HEK293 (cell line): Measurements from ENCODE around the gene CSF3R.
A peak's percentile ranks its signal among the peaks of the same experiment; 100 is the strongest.

Experiments used
- CTCF ChIA-PET: fragments of 350-600 bp; formaldehyde crosslinking; extraction: SDS; loops from one replicate; lab custom pipeline; 2021; ENCODE audit warnings: antibody characterized with exemption; lab: Yijun Ruan, JAX
- POLR2A ChIA-PET: fragments of 300-600 bp; formaldehyde crosslinking; extraction: SDS; loops from one replicate; lab custom pipeline; 2020; ENCODE audit warnings: antibody characterized with exemption, inconsistent platforms; lab: Yijun Ruan, JAX
- H3K27ac ChIP-seq: fragments of 200-500 bp; sonication (Bioruptor generic); 2 replicates; pipeline ENCODE4 v1.5.1; 2014; ENCODE audit warnings: low read depth, low read length, control low read depth, inconsistent platforms; ENCODE audit errors: extremely low read depth
- H3K36me3 ChIP-seq, 2 experiments: fragments of 200-500 bp in 1 of 2; sonication (Bioruptor generic) in 1 of 2; 1 replicate in 1 of 2; 2 replicates in 1 of 2; pipeline ENCODE4 v1.5.1; 2014 to 2017; ENCODE audit warnings: inconsistent platforms in 2 of 2, low read length in 2 of 2; ENCODE audit not compliant: control insufficient read depth in 2 of 2, insufficient read depth in 1 of 2
- H3K4me1 ChIP-seq: fragments of 200-500 bp; sonication (Bioruptor generic); 2 replicates; pipeline ENCODE4 v1.5.1; 2014; ENCODE audit warnings: mild to moderate bottlenecking, low read length, inconsistent platforms; ENCODE audit not compliant: control insufficient read depth, insufficient read depth
- H3K4me3 ChIP-seq: 2 replicates; pipeline ENCODE4 v1.5.1; 2011; ENCODE audit warnings: low read depth, mild to moderate bottlenecking, control low read depth, low read length, moderate library complexity
- H3K9me3 ChIP-seq: fragments of 200-500 bp; sonication (Bioruptor generic); 2 replicates; pipeline ENCODE4 v1.5.1; 2014; ENCODE audit warnings: low read depth, low read length, inconsistent platforms; ENCODE audit not compliant: control insufficient read depth, insufficient read depth
- AEBP2 ChIP-seq: fragments of 450-650 bp; formaldehyde crosslinking; IDR thresholded peaks from 2 replicates; pipeline ENCODE4 v1.5.1; 2016; ENCODE audit warnings: missing biosample characterization, missing genetic modification characterization, borderline replicate concordance
- PRDM10 ChIP-seq: fragments of 450-650 bp; formaldehyde crosslinking; IDR thresholded peaks from 2 replicates; pipeline ENCODE4 v1.5.1; 2016; ENCODE audit warnings: missing biosample characterization, missing genetic modification characterization
- PRDM4 ChIP-seq: fragments of 450-650 bp; formaldehyde crosslinking; IDR thresholded peaks from 2 replicates; pipeline ENCODE4 v1.5.1; 2017; ENCODE audit warnings: missing biosample characterization, missing genetic modification characterization
- RBAK ChIP-seq: fragments of 450-650 bp; formaldehyde crosslinking; IDR thresholded peaks from 2 replicates; pipeline ENCODE4 v1.5.1; 2016; ENCODE audit warnings: missing biosample characterization, missing genetic modification characterization
- SP7 ChIP-seq: fragments of 450-650 bp; formaldehyde crosslinking; IDR thresholded peaks from 2 replicates; pipeline ENCODE4 v1.5.1; 2016; ENCODE audit warnings: missing biosample characterization, missing genetic modification characterization
- ZFP69B ChIP-seq: fragments of 450-650 bp; formaldehyde crosslinking; IDR thresholded peaks from 2 replicates; pipeline ENCODE4 v1.5.1; 2016; ENCODE audit warnings: missing biosample characterization, missing genetic modification characterization
- ZNF121 ChIP-seq: fragments of 450-650 bp; formaldehyde crosslinking; IDR thresholded peaks from 2 replicates; pipeline ENCODE4 v1.5.1; 2016; ENCODE audit warnings: missing biosample characterization, missing genetic modification characterization
- ZNF16 ChIP-seq: fragments of 450-650 bp; formaldehyde crosslinking; IDR thresholded peaks from 2 replicates; pipeline ENCODE4 v1.5.1; 2016; ENCODE audit warnings: low read depth, missing biosample characterization, missing genetic modification characterization
- ZNF513 ChIP-seq: fragments of 450-650 bp; IDR thresholded peaks from 2 replicates; pipeline ENCODE4 v1.5.1; 2018; ENCODE audit warnings: missing biosample characterization, missing genetic modification characterization
- ZNF530 ChIP-seq: fragments of 450-650 bp; formaldehyde crosslinking; IDR thresholded peaks from 2 replicates; pipeline ENCODE4 v1.5.1; 2016; ENCODE audit warnings: low read depth, missing biosample characterization, missing genetic modification characterization
- ZNF580 ChIP-seq: fragments of 450-650 bp; formaldehyde crosslinking; IDR thresholded peaks from 2 replicates; pipeline ENCODE4 v1.5.1; 2016; ENCODE audit warnings: missing biosample characterization, missing genetic modification characterization

The CSF3R gene

GRCh38 chr1:36453600-36454388 lies 28.9 kb downstream of the CSF3R start:
- ChIA-PET CTCF (interaction anchor here (0.5 to 0.8 kb wide), 3 partner anchors 63 to 1416 kb away, joined by 3 read pairs; no protein-coding TSS in a partner anchor), POLR2A (interaction anchor here (0.6 to 2.6 kb wide), 2 partner anchors 10 to 221 kb away, joined by 4 to 10 read pairs; partner anchors contain the start of gene MRPS15)
- TF ChIP-seq ZNF530 (tag by site-specific recombination) (no peak), RBAK (no peak), ZNF16 (tag by site-specific recombination) (no peak), AEBP2 (tag by site-specific recombination) (no peak), ZNF513 (tag by site-specific recombination) (no peak), SP7 (tag by site-specific recombination) (no peak), ZNF580 (tag by site-specific recombination) (no peak), PRDM4 (tag by site-specific recombination) (peak; percentile 28; the same call in 1 of the 2 replicates), ZNF121 (tag by site-specific recombination) (peak; percentile 98)
- TF ChIP-seq, all 188 proteins: peak for 2
- Histone ChIP-seq H3K4me3 (no peak overlapping the region), H3K36me3 (peaks cover 5 to 54% of the 10 kb centered on the region in 2 experiments; a peak in 2 of 3 replicates), H3K9me3 (no peaks in the 10 kb centered on the region), H3K27ac (no peak overlapping the region), H3K4me1 (no peaks in the 10 kb centered on the region)

GRCh38 chr1:36453051-36453450 lies 29.7 kb downstream of the CSF3R start:
- H3K27ac ChIP-seq: no peak overlapping the region
- peaks cover 1 to 47% of the 10 kb centered on the region in 2 experiments; a peak in 2 of 3 replicates for H3K36me3 ChIP-seq
- POLR2A ChIA-PET: interaction anchor here (0.6 to 2.6 kb wide), 2 partner anchors 11 to 220 kb away, joined by 4 to 10 read pairs; partner anchors contain the start of gene MRPS15

More at GRCh38 chr1:36453051-36453450, 29.7 kb downstream of the CSF3R start:
- Histone ChIP-seq H3K4me3 (no peak overlapping the region), H3K4me1 (no peaks in the 10 kb centered on the region), H3K9me3 (no peaks in the 10 kb centered on the region)
- CTCF ChIA-PET: interaction anchor here (0.5 to 0.8 kb wide), 3 partner anchors 153 to 1415 kb away, joined by 3 to 4 read pairs (median 3); no protein-coding TSS in a partner anchor
- TF ChIP-seq ZFP69B (tag by site-specific recombination) (no peak), PRDM10 (peak; percentile 66)
